Neuron (in vitro differentiated cells): ENCODE measurements around the gene SLC2A11.

ENCODE experiments used
- H2AFZ ChIP-seq: one replicate; pipeline ENCODE4 v1.6.1; 2013; ENCODE audit warnings: low read depth, mild to moderate bottlenecking, inconsistent platforms, low read length, moderate library complexity
- H3K27me3 ChIP-seq: one replicate; pipeline ENCODE4 v1.6.1; 2013; ENCODE audit warnings: low read length; ENCODE audit not compliant: insufficient read depth
- H3K36me3 ChIP-seq: one replicate; pipeline ENCODE4 v1.6.1; 2013; ENCODE audit warnings: low read length; ENCODE audit not compliant: insufficient read depth
- H3K4me1 ChIP-seq: one replicate; pipeline ENCODE4 v1.6.1; 2013; ENCODE audit warnings: low read length; ENCODE audit not compliant: insufficient read depth
- H3K4me3 ChIP-seq: 2 replicates; pipeline ENCODE4 v1.5.1; 2013; ENCODE audit warnings: mild to moderate bottlenecking, low read length, moderate library complexity
- H3K9me3 ChIP-seq: one replicate; pipeline ENCODE4 v1.6.1; 2013; ENCODE audit warnings: low read length

Gene SLC2A11

DNA sequence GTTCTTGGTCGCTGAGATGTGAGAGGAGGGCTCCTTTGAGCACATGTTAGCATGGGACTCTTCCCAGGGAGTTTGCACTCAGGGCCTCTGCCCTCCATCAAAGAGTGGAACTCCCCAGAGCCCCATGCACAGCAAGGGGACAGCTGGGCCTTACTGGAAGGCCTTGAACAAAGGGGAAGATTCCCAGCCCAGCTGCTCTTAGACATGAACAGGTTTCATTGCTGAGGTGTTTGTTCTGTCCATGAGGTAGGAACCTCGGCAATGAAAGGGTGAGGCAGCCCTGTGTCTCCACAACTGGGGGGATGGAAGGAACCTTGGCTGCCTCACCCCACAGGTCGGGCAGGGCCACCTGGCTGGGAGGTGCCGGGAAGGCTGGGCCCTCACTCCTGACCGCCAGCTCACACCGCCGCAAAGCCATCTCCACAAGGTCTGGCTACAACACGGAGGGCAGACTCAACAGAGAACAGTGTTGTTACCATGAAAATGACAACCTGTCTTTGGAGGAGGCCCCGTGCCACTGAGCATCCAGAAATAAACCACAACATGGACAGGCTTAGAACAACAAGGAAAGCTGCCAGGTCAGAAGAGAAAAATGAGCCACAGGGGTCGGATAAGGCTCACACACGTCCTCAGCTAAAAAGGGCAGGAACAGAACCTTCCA lies 22.1 kb upstream of the SLC2A11 start:
- H3K4me1 ChIP-seq, result peaks cover 12% of the 10 kb centered on the region
- H3K9me3 ChIP-seq, result no peaks in the 10 kb centered on the region
- H2AFZ ChIP-seq, result no peak overlapping the region
- H3K4me3 ChIP-seq, result no peak overlapping the region
- H3K27me3 ChIP-seq, result no peaks in the 10 kb centered on the region
- H3K36me3 ChIP-seq, result peaks cover 49% of the 10 kb centered on the region

DNA sequence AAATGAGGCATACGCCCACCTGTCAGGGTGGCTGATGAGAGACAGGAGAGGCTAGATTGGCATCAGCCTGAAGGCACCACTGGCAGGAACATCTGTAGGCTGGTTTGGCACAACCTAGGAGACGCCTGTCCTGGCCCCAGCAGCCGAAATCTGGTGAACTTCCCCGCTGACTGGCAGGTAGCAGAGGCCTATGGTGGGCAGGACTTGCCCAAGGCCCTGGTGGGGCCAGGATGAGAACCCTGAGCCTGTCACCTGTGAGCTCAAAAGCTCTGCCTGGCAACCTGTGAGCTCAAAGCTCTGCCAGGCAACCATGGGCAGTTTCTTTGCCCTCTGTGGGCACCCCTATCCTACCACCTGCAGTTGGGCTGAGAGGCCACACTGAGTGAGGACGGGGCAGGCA lies 21.4 kb upstream of the SLC2A11 start:
- no peaks in the 10 kb centered on the region for H3K9me3 ChIP-seq
- H3K4me1 ChIP-seq, result peaks cover 12% of the 10 kb centered on the region
- no peaks in the 10 kb centered on the region for H3K27me3 ChIP-seq
- H3K4me3 ChIP-seq, result no peak overlapping the region
- peaks cover 45% of the 10 kb centered on the region for H3K36me3 ChIP-seq
- H2AFZ ChIP-seq, result no peak overlapping the region

DNA sequence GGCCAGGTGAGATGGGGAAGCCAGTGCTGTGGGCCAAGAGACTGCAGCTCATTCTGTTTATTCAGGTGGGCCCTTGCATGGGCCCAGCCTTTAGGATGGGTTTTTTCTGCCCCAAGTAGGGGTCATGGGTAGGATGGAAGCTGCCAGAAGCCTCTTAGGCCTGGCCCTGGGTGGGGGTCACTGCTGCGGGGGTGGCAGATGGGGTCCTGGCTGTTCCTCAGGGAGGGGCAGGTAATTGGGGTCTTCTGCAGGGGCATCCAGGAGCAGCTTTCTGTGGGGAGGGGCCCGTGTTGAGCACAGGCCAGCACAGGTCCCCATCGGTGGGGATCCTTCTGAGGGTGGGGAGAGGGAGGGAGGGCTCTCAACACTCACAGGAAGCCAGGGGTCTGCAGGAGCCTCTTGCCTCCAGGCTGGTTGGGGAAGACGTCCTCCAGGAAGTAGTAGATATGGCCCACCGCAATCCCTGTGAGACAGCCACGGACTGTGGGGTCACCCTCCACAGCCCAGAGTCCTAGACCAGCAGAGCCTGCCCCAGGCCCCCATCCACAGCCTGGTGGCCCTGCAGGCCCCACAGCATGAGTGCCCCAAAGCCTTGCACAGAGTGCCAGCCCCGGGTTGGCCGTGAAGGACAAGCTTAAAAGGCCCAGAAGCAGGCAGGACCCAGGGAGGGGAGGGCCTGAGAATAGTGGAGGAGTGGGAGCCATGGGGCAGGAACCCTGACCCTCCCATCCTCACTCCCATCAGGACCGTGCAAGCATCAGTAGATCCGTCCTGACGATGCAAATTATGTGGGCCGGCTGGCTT lies 20.8 kb upstream of the SLC2A11 start:
- Histone ChIP-seq H3K27me3 (no peaks in the 10 kb centered on the region), H3K36me3 (peaks cover 39% of the 10 kb centered on the region), H3K9me3 (no peaks in the 10 kb centered on the region), H2AFZ (no peak overlapping the region), H3K4me3 (no peak overlapping the region), H3K4me1 (peaks cover 12% of the 10 kb centered on the region)

DNA sequence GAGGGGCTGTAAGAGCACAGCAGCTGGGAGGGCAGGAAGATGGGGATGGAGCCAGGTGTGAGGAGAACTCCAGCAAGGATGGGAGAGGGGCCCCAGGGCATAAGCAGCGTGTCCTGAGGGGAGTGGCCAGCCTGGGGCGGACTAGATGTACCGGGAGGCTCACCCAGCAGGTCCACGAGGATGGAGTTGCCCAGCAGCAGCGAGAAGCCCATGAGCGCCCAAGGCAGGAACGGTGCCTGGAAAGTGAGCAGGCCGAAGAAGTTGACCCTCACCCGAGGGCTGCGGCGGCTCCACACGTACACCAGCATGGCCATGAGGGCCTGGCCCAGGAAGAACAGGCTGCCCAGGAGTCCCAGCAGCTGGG lies 20.2 kb upstream of the SLC2A11 start:
- Histone ChIP-seq H3K36me3 (peaks cover 34% of the 10 kb centered on the region), H3K4me3 (no peak overlapping the region), H3K27me3 (no peaks in the 10 kb centered on the region), H3K9me3 (no peaks in the 10 kb centered on the region), H2AFZ (no peak overlapping the region), H3K4me1 (peaks cover 15% of the 10 kb centered on the region)

DNA sequence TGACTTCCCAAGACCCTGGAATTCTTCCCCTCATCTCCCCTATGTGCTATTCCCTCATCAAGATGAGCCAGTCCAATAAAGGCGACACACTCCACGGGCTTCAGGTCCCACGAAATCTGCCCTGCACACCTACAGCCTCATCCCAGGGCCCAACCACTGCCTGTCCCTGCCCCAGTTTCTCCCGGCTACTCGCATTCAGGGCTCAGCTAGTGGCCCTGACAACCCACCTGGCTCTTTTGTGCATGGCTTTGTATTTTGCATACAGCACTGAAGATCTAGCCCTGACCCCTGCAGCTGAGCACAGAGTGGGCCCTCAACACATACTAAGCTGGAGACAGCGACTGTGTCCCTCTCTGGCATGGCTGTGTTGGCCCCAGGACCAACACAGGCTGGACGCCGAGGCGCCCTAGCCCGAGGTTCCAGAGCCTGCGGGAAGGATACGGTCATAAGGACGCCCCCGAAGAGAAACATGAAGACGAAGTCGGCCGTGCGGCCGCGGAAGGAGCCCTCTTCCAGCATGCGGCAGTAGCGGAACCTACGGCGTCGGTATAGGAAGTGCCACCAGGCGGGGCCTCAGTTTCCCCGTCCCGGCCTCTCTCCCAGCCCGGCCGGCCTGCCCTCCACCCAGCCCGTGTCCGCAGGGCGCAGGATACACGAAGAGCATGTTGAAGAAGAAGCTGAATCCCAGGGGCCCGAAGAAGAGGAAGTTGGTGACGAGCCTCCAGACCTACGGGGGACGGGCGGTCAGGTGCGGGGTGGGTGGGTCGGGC lies 19.6 kb upstream of the SLC2A11 start:
- H3K36me3 ChIP-seq, result peaks cover 29% of the 10 kb centered on the region
- H3K4me1 ChIP-seq, result peaks cover 15% of the 10 kb centered on the region
- no peaks in the 10 kb centered on the region for H3K27me3 ChIP-seq
- no peaks in the 10 kb centered on the region for H3K9me3 ChIP-seq
- peak overlapping the region; percentile 66 for H3K4me3 ChIP-seq
- no peak overlapping the region for H2AFZ ChIP-seq

DNA sequence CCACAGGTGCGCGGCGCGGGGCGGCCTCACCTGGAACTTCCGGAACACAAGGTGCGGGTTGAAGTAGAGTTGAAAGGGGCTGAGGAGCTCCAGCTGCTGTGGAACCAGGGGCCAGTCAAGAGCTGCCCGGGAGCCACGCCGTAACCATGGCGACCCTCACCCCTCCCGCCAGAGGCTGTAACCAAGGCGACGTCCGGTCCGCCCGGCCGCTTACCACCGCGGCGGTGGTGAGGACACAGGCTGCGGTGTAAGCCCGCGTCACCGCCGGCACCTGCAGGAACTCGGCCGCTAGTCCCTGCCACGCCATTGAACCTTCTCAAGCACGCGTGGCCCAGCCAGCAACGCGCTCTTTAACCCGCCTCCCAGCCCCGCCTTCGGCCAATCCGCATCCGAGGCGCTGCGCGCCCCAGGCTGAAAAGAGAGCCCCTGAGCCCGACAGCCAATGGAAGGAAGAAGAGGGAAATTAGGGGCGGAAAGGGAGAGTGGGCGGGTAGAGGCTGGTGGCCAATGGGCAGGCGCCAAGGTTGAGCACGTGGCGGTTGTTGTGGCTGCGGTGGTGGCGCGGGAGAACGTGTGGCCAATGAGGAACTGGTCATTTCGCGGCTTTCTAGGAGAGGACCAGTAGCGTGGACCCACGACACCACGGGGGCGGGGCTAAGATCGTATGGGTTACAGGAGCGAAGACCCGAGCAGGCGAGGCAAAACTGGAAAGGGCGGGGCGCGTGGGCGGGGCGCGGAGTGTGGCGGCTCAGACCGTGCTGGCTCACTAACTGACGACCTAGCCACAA lies 18.8 kb upstream of the SLC2A11 start, which contains the start of gene DERL3:
Gene DERL3, minus strand, starts transcription at position 326 of the 788 bp plus-strand sequence. Its CDS starts 19 bp downstream, at position 307.
- Histone ChIP-seq H3K36me3 (peaks cover 21% of the 10 kb centered on the region), H2AFZ (no peak within 1 kb of the TSS), H3K27me3 (no peaks in the 10 kb centered on the region), H3K4me3 (peak within 1 kb of the TSS; percentile 66), H3K9me3 (no peaks in the 10 kb centered on the region), H3K4me1 (peaks cover 15% of the 10 kb centered on the region)

DNA sequence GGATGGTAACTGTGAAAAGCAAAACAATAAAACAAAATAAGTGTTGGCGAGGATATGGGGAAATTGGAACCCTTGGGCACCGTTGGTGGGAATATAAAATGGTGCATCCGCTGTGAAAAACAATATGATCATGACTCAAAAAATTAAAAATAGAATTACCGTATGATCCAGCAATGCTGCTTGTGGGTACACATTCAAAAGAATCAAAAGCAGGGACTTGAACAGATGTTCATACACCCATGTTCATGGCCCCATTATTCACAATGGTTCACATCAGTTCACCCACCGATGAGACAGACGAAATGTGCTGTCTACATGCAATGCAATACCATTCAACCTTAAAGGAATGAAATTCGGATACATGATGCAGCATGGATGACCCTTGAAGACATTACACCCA lies 17.6 kb upstream of the SLC2A11 start:
- Histone ChIP-seq H3K36me3 (peaks cover 12% of the 10 kb centered on the region), H2AFZ (no peak overlapping the region), H3K4me1 (peaks cover 15% of the 10 kb centered on the region), H3K4me3 (no peak overlapping the region), H3K27me3 (no peaks in the 10 kb centered on the region), H3K9me3 (no peaks in the 10 kb centered on the region)

DNA sequence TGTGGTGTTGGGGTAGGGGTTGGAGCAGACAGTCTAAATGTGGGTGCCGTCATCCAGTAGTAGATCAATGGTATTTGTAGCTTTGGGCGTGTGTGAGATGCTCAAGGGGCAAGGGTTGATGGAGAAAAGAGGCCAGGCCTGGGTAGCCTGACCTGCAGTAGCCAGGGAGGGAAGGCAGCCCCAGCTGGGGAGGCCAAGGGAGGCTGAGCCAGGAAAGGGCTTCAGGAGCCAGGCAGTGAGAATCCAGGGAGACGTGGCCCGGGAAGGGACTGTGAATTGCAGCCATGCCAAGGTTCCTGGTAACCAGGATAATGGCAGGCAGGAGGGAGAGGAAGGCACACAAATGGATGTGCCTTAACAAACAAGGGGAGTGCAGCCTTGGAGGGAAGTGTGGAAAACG lies 16.4 kb upstream of the SLC2A11 start:
- H3K36me3 ChIP-seq, result no peaks in the 10 kb centered on the region
- H3K27me3 ChIP-seq, result no peaks in the 10 kb centered on the region
- H2AFZ ChIP-seq, result no peak overlapping the region
- peaks cover 17% of the 10 kb centered on the region for H3K4me1 ChIP-seq
- no peaks in the 10 kb centered on the region for H3K9me3 ChIP-seq
- H3K4me3 ChIP-seq, result no peak overlapping the region

DNA sequence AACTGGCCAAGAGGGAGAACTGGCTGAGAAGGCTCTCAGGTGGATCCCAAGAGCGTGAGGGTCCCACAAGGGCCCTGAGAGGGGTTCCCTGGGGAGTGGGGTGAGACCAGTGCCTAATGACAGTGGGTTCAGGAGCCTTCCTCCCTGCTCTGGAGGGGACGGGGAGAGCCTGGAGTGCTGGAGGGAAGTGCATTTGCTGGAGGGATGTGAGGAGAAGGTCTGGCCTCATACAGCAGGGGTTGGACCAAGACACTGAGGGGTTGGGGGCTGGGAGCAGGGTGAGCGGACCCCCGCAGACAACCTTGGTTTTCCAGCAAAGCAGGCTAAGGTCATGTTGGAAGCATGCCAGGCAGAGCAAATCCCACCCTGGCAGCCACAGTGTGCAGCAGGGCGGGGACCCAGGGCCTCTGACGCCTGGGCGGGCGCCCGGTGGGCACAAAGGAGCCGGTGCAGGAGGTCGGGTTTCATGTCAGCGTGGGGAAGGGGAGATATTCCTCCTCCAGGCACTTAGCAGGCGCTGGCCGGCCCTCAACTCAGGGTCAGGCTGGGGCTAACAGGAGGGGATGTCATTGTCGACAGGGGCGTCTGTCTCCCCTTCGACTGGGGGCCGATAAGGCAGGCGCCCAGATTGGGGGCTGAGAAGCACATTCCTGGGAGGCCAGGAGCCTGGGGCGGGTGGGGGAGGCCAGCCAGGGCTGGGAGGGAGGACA lies 15.8 kb upstream of the SLC2A11 start:
- H3K36me3 ChIP-seq, result no peaks in the 10 kb centered on the region
- peaks cover 23% of the 10 kb centered on the region for H3K4me1 ChIP-seq
- no peak overlapping the region for H3K4me3 ChIP-seq
- H2AFZ ChIP-seq, result no peak overlapping the region
- H3K27me3 ChIP-seq, result no peaks in the 10 kb centered on the region
- no peaks in the 10 kb centered on the region for H3K9me3 ChIP-seq

DNA sequence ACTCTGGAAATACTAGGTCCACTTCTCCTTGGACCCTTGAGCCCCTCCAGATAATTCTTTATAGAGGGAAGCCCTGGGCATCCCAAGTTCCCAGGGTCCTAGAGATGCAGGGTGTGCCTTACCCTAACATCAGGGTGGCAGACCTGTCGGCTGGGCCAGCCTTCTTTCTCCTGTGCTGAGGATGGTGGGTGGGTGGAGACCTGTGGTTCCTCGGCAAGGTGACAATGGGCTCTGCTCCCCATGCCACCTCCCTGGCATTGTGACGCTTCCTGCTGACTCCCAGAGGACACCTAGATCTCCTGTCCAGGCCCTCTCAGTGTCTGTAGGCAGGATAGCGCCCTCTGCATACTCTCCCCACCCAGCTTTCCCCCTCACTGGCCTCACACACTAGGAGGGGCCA lies 15.1 kb upstream of the SLC2A11 start:
- Histone ChIP-seq H3K4me3 (no peak overlapping the region), H3K27me3 (no peaks in the 10 kb centered on the region), H3K4me1 (peaks cover 18% of the 10 kb centered on the region), H3K9me3 (no peaks in the 10 kb centered on the region), H2AFZ (no peak overlapping the region), H3K36me3 (no peaks in the 10 kb centered on the region)

DNA sequence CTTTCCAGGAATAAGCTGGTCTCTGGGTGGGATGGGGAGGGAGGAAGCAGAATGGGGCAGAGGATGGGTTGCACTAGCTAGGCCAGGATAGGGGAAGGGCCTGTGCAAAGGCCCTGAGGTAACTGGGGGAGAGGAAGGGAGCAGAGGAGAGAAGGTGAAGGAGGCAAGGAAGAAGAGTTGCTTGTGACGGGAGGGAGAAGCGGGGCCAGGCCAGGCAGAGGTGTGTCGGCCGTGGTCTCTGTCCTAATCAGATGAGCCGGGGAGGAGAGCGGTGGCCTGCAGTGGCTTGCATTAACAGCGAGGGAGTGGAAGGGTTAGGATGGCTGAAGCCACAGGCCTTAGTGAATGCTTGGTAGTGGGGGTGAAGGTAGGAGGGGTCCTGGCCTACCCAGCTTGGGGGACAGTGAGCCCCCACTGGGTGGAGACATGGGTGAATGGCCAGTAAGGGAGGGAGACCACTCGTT lies 12.9 kb upstream of the SLC2A11 start:
- Histone ChIP-seq H2AFZ (no peak overlapping the region), H3K9me3 (no peaks in the 10 kb centered on the region), H3K36me3 (no peaks in the 10 kb centered on the region), H3K4me1 (peaks cover 24% of the 10 kb centered on the region), H3K4me3 (no peak overlapping the region), H3K27me3 (no peaks in the 10 kb centered on the region)
